Neural cell (in vitro differentiated cells): ENCODE results near the gene ABHD2. TPM values are rescaled to one million over a fixed set of nuclear protein-coding genes. Genes with fewer than 3 reads are reported as not detected.

Experiments
- H2AFZ ChIP-seq: fragments of 200-600, 300-800 bp; sonication (generic), shearing (Covaris generic); 2 replicates; pipeline ENCODE4 v1.6.0; 2014; ENCODE audit warnings: low read depth, mild to moderate bottlenecking, antibody characterized with exemption, low read length, moderate library complexity
- H3F3A ChIP-seq: fragments of 200-600 bp; shearing (Covaris generic); 2 replicates; pipeline ENCODE4 v1.6.1; 2016; ENCODE audit warnings: mild to moderate bottlenecking, moderate library complexity, mixed read lengths, antibody characterized with exemption, low read length; ENCODE audit not compliant: insufficient read depth, poor library complexity, severe bottlenecking
- H3K27ac ChIP-seq: fragments of 200-600, 300-800 bp; sonication (generic), shearing (Covaris generic); 2 replicates; pipeline ENCODE4 v1.5.1; 2014; ENCODE audit warnings: mild to moderate bottlenecking, low read length, moderate library complexity
- H3K27me3 ChIP-seq: fragments of 300-800, 200-600 bp; sonication (generic), shearing (Covaris generic); 2 replicates; pipeline ENCODE4 v1.6.0; 2014; ENCODE audit warnings: mild to moderate bottlenecking, low read depth, low read length, moderate library complexity; ENCODE audit not compliant: insufficient read depth
- H3K36me3 ChIP-seq: fragments of 300-800, 200-600 bp; sonication (generic), shearing (Covaris generic); 2 replicates; pipeline ENCODE4 v1.5.1; 2014; ENCODE audit warnings: mild to moderate bottlenecking, antibody characterized with exemption, low read length, moderate library complexity; ENCODE audit not compliant: insufficient read depth
- H3K4me2 ChIP-seq: fragments of 300-800, 200-600 bp; sonication (generic), shearing (Covaris generic); 2 replicates; pipeline ENCODE4 v1.6.0; 2014; ENCODE audit warnings: mild to moderate bottlenecking, low read length
- H3K4me3 ChIP-seq: fragments of 300-800, 200-600 bp; sonication (generic), shearing (Covaris generic); 2 replicates; pipeline ENCODE4 v1.5.1; 2014; ENCODE audit warnings: mild to moderate bottlenecking, low read length, moderate library complexity
- H3K79me2 ChIP-seq: fragments of 200-600 bp; shearing (Covaris generic); replicated peaks from 2 replicates; pipeline ENCODE4 v1.6.0; 2014; ENCODE audit warnings: mild to moderate bottlenecking, low read length, moderate library complexity; ENCODE audit not compliant: insufficient read depth
- H3K9ac ChIP-seq: fragments of 300-800, 200-600 bp; sonication (generic), shearing (Covaris generic); 2 replicates; pipeline ENCODE4 v1.6.1; 2016; ENCODE audit warnings: mild to moderate bottlenecking, low read length, mixed read lengths
- H3K9me2 ChIP-seq: fragments of 200-600 bp; shearing (Covaris generic); 2 replicates; pipeline ENCODE4 v1.6.1; 2016; ENCODE audit warnings: mild to moderate bottlenecking, low read length, mixed read lengths; ENCODE audit not compliant: insufficient read depth
- H3K9me3 ChIP-seq: fragments of 200-600, 300-800 bp; sonication (generic), shearing (Covaris generic); 2 replicates; pipeline ENCODE4 v1.6.1; 2016; ENCODE audit warnings: mild to moderate bottlenecking, mixed run types, low read length, moderate library complexity, mixed read lengths
- H4K20me1 ChIP-seq: fragments of 200-600 bp; shearing (Covaris generic); 2 replicates; pipeline ENCODE4 v1.6.1; 2016; ENCODE audit warnings: mild to moderate bottlenecking, mixed run types; ENCODE audit not compliant: insufficient read depth
- EP300 ChIP-seq: fragments of 450-650 bp; conservative IDR thresholded peaks from 2 replicates; pipeline ENCODE4 v1.6.1; 2014; ENCODE audit warnings: antibody characterized with exemption, mild to moderate bottlenecking, moderate library complexity; ENCODE audit not compliant: poor library complexity, severe bottlenecking
- EZH2 ChIP-seq: fragments of 200-600, 300-800 bp; shearing (Covaris generic), sonication (generic); IDR thresholded peaks from 2 replicates; pipeline ENCODE4 v1.6.1; 2014; ENCODE audit warnings: antibody characterized with exemption, low read length, borderline replicate concordance, mild to moderate bottlenecking; ENCODE audit not compliant: insufficient read depth, poor library complexity, severe bottlenecking
- MXI1 ChIP-seq: fragments of 450-650 bp; conservative IDR thresholded peaks from 2 replicates; pipeline ENCODE4 v1.6.1; 2014; ENCODE audit warnings: antibody characterized with exemption, mild to moderate bottlenecking; ENCODE audit not compliant: poor library complexity, severe bottlenecking
- POLR2AphosphoS5 ChIP-seq: IDR thresholded peaks from 2 replicates; pipeline ENCODE4 v1.6.1; 2012
- RAD21 ChIP-seq: fragments of 450-650 bp; conservative IDR thresholded peaks from 2 replicates; pipeline ENCODE4 v1.6.1; 2014; ENCODE audit warnings: antibody characterized with exemption, mild to moderate bottlenecking, moderate library complexity
- SMC3 ChIP-seq: fragments of 450-650 bp; conservative IDR thresholded peaks from 2 replicates; pipeline ENCODE4 v1.6.1; 2014; ENCODE audit warnings: antibody characterized with exemption, mild to moderate bottlenecking, moderate library complexity; ENCODE audit not compliant: poor library complexity
- TAF1 ChIP-seq: IDR thresholded peaks from 2 replicates; pipeline ENCODE4 v1.6.1; 2012; ENCODE audit warnings: low read depth
- polyA plus RNA-seq: library from polyadenylated mRNA; depleted of rRNA; stranded (reverse); fragments of >200 nt; gene quantifications from 2 replicates; pipeline ENCODE4 v1.2.3, GENCODE V29; 2014
- TF ChIP-seq, protein P1 (sequence below): IDR thresholded peaks from 2 replicates; pipeline ENCODE4 v1.6.1; 2012; ENCODE audit warnings: borderline replicate concordance
- TF ChIP-seq, protein P2 (sequence below): fragments of 450-650 bp; IDR thresholded peaks from 2 replicates; pipeline ENCODE4 v1.5.1; 2014; ENCODE audit warnings: antibody characterized with exemption, mild to moderate bottlenecking, moderate library complexity; ENCODE audit not compliant: poor library complexity, severe bottlenecking

Gene ABHD2
- polyA plus RNA-seq, 1 donor from 2014 or later: 19.0 TPM

DNA sequence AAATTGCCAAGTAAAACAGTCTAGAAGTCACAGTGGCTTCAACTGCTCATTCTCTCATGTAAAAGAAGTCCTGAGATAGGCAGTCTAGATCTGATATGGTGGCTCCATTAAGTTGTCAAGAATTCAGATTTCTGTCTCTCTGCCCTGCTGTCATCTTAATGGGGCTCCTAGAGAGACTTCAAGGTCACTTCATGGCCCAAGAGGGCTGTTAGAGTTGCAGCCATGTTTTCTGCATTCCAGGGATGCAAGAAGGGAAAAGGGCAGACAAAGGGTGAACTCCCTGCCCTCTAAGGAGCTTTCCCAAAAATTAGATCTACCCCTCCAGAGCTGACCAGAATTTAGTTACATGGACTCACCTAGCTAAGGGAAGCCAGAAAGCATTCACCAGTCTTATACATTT lies 23.1 kb downstream of the ABHD2 start:
- Histone ChIP-seq H3K4me2 (no peak overlapping the region), H3K9me3 (no peaks in the 10 kb centered on the region), H3K27me3 (no peaks in the 10 kb centered on the region), H3F3A (no peaks in the 10 kb centered on the region), H3K79me2 (no peaks in the 10 kb centered on the region), H4K20me1 (no peaks in the 10 kb centered on the region), H2AFZ (no peak overlapping the region), H3K27ac (no peak overlapping the region), H3K9me2 (no peaks in the 10 kb centered on the region), H3K36me3 (no peaks in the 10 kb centered on the region), H3K4me3 (no peak overlapping the region), H3K9ac (no peak overlapping the region)
- TF ChIP-seq MXI1 (no peak), EZH2 (no peak), TAF1 (no peak), RAD21 (no peak), POLR2AphosphoS5 (no peak), EP300 (no peak), SMC3 (no peak)
- TF ChIP-seq, protein P1, sequence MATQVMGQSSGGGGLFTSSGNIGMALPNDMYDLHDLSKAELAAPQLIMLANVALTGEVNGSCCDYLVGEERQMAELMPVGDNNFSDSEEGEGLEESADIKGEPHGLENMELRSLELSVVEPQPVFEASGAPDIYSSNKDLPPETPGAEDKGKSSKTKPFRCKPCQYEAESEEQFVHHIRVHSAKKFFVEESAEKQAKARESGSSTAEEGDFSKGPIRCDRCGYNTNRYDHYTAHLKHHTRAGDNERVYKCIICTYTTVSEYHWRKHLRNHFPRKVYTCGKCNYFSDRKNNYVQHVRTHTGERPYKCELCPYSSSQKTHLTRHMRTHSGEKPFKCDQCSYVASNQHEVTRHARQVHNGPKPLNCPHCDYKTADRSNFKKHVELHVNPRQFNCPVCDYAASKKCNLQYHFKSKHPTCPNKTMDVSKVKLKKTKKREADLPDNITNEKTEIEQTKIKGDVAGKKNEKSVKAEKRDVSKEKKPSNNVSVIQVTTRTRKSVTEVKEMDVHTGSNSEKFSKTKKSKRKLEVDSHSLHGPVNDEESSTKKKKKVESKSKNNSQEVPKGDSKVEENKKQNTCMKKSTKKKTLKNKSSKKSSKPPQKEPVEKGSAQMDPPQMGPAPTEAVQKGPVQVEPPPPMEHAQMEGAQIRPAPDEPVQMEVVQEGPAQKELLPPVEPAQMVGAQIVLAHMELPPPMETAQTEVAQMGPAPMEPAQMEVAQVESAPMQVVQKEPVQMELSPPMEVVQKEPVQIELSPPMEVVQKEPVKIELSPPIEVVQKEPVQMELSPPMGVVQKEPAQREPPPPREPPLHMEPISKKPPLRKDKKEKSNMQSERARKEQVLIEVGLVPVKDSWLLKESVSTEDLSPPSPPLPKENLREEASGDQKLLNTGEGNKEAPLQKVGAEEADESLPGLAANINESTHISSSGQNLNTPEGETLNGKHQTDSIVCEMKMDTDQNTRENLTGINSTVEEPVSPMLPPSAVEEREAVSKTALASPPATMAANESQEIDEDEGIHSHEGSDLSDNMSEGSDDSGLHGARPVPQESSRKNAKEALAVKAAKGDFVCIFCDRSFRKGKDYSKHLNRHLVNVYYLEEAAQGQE: no peak
- TF ChIP-seq, protein P2, sequence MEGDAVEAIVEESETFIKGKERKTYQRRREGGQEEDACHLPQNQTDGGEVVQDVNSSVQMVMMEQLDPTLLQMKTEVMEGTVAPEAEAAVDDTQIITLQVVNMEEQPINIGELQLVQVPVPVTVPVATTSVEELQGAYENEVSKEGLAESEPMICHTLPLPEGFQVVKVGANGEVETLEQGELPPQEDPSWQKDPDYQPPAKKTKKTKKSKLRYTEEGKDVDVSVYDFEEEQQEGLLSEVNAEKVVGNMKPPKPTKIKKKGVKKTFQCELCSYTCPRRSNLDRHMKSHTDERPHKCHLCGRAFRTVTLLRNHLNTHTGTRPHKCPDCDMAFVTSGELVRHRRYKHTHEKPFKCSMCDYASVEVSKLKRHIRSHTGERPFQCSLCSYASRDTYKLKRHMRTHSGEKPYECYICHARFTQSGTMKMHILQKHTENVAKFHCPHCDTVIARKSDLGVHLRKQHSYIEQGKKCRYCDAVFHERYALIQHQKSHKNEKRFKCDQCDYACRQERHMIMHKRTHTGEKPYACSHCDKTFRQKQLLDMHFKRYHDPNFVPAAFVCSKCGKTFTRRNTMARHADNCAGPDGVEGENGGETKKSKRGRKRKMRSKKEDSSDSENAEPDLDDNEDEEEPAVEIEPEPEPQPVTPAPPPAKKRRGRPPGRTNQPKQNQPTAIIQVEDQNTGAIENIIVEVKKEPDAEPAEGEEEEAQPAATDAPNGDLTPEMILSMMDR: no peak

DNA sequence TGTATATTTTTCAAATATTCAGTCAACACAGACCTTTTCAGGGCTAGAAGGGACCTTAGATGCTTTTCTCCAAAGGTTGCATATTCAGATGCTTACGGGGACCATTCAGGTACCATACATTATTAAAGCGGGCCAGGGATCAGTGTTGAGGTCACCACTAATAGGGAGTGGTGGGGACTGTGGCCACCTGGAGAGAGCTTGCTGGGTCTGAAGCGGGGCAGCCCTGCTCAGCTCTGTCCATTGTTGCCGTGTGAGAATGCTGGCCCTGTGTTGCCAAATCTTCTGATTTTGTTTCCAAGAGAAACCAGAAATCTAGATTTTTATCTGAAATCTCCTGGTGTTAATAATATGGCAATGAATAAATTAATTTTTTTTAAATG lies 23.7 kb downstream of the ABHD2 start:
- no peaks in the 10 kb centered on the region for H3K36me3 ChIP-seq
- no peak overlapping the region for H3K4me2 ChIP-seq
- no peaks in the 10 kb centered on the region for H4K20me1 ChIP-seq
- H3F3A ChIP-seq: no peaks in the 10 kb centered on the region
- H3K4me3 ChIP-seq: no peak overlapping the region
- H3K9me2 ChIP-seq: no peaks in the 10 kb centered on the region
- H3K27ac ChIP-seq: no peak overlapping the region
- no peak overlapping the region for H2AFZ ChIP-seq
- no peaks in the 10 kb centered on the region for H3K27me3 ChIP-seq
- H3K9me3 ChIP-seq: no peaks in the 10 kb centered on the region
- no peaks in the 10 kb centered on the region for H3K79me2 ChIP-seq
- TF ChIP-seq EP300 (no peak), SMC3 (no peak), MXI1 (no peak)
- TF ChIP-seq, protein P2: no peak
- no peak overlapping the region for H3K9ac ChIP-seq
